ENCODE results near the gene HS3ST5. TPM values are rescaled to one million over a fixed set of nuclear protein-coding genes. Genes with fewer than 3 reads are reported as not detected.

Gene HS3ST5
- total RNA-seq, 4 donors from 2014 or later: not detected

- intact Hi-C loops (cut with DNase I; ENCODE audit: low total_unique reads): no loop called here
Measured at GRCh38 chr6:114284281-114284680, 58.5 kb downstream of the HS3ST5 start.

GRCh38 chr6:114282292-114282691, 60.5 kb downstream of the HS3ST5 start:
- TF ChIP-seq POLR2A (IDR thresholded peaks at IDR 0.05): no peak
- no peak for TF ChIP-seq CTCF (IDR thresholded peaks at IDR 0.05)
- DNase-seq (ENCODE audit: low spot score in 2 of 2): no peak
- H3K4me3 ChIP-seq (ENCODE audit: low read depth, poor library complexity, severe bottlenecking): no peak overlapping the region
- WGBS, 2 donors: 46 to 59% methylated on average over 6 of the region's 6 CpGs
- intact Hi-C loops (cut with DNase I; ENCODE audit: low total_unique reads): no loop called here

More at GRCh38 chr6:114284281-114284680, 58.5 kb downstream of the HS3ST5 start:
- WGBS, 2 donors: 97 to 98% methylated on average over 2 of the region's 2 CpGs
- no peak for TF ChIP-seq CTCF (IDR thresholded peaks at IDR 0.05)
- TF ChIP-seq POLR2A (IDR thresholded peaks at IDR 0.05): no peak
- no peak for DNase-seq (ENCODE audit: low spot score in 2 of 2)
- no peak overlapping the region for H3K4me3 ChIP-seq (ENCODE audit: low read depth, poor library complexity, severe bottlenecking)

GRCh38 chr6:114281496-114281895, 61.3 kb downstream of the HS3ST5 start:
- intact Hi-C loops (cut with DNase I; ENCODE audit: low total_unique reads): no loop called here
- TF ChIP-seq POLR2A (IDR thresholded peaks at IDR 0.05): no peak
- no peak for TF ChIP-seq CTCF (IDR thresholded peaks at IDR 0.05)
- H3K4me3 ChIP-seq (ENCODE audit: low read depth, poor library complexity, severe bottlenecking): no peak overlapping the region
- DNase-seq (ENCODE audit: low spot score in 2 of 2): no peak
- WGBS, 2 donors: 45 to 56% methylated on average over 3 of the region's 3 CpGs

GRCh38 chr6:114280239-114280982, 62.4 kb downstream of the HS3ST5 start:
- DNase-seq (ENCODE audit: low spot score in 2 of 2): no peak
- 65 to 66% methylated on average over 7 of the region's 7 CpGs for WGBS, 2 donors
- no peak overlapping the region for H3K4me3 ChIP-seq (ENCODE audit: low read depth, poor library complexity, severe bottlenecking)
- TF ChIP-seq CTCF (IDR thresholded peaks at IDR 0.05): no peak
- TF ChIP-seq POLR2A (IDR thresholded peaks at IDR 0.05): no peak
- intact Hi-C loops (cut with DNase I; ENCODE audit: low total_unique reads): no loop called here

GRCh38 chr6:114277220-114277619, 65.6 kb downstream of the HS3ST5 start:
- DNase-seq (ENCODE audit: low spot score in 2 of 2): no peak
- H3K4me3 ChIP-seq (ENCODE audit: low read depth, poor library complexity, severe bottlenecking): no peak overlapping the region
- 51% methylated on average over 2 of the region's 2 CpGs for WGBS, 2 donors
- intact Hi-C loops (cut with DNase I; ENCODE audit: low total_unique reads): no loop called here
- TF ChIP-seq CTCF (IDR thresholded peaks at IDR 0.05) (no peak), POLR2A (IDR thresholded peaks at IDR 0.05) (no peak)

GRCh38 chr6:114276783-114277182, 66.0 kb downstream of the HS3ST5 start:
- 26 to 33% methylated on average over 2 of the region's 2 CpGs for WGBS, 2 donors
- H3K4me3 ChIP-seq (ENCODE audit: low read depth, poor library complexity, severe bottlenecking): no peak overlapping the region
- intact Hi-C loops (cut with DNase I; ENCODE audit: low total_unique reads): no loop called here
- no peak for TF ChIP-seq POLR2A (IDR thresholded peaks at IDR 0.05)
- TF ChIP-seq CTCF (IDR thresholded peaks at IDR 0.05): no peak
- no peak for DNase-seq (ENCODE audit: low spot score in 2 of 2)
